CD4-positive, alpha-beta memory T cell (primary cell): Measurements from ENCODE around the gene FOXP3. TPM values are rescaled to one million over a fixed set of nuclear protein-coding genes. Genes with fewer than 3 reads are reported as not detected.

Experiments
- CTCF ChIA-PET: fragments of 350-600 bp; sonication (Branson Sonifier 250); formaldehyde crosslinking; loops from one replicate; lab custom pipeline; 2021; ENCODE audit warnings: inconsistent platforms; ENCODE audit not compliant: partially characterized antibody; lab: Charles Lee
- POLR2A ChIA-PET: fragments of 350-600 bp; sonication (Branson Sonifier 250); formaldehyde crosslinking; loops from one replicate; lab custom pipeline; 2021; ENCODE audit not compliant: partially characterized antibody; lab: Charles Lee
- DNase-seq, 5 donors: peaks; one replicate each; pipeline versions ENCODE4 v3.0.0 to v3.0.0-alpha.2; 2020 to 2022; ENCODE audit warnings: mixed read lengths in 1 of 5
- H3K27ac ChIP-seq: one replicate; pipeline ENCODE4 v1.7.0; 2013; ENCODE audit warnings: low read depth, low read length
- H3K27me3 ChIP-seq: 2 replicates; pipeline ENCODE4 v1.7.0; 2013; ENCODE audit warnings: mild to moderate bottlenecking, low read length, moderate library complexity; ENCODE audit not compliant: insufficient read depth
- H3K36me3 ChIP-seq: 2 replicates; pipeline ENCODE4 v1.7.0; 2013; ENCODE audit warnings: mild to moderate bottlenecking, low read length, moderate library complexity; ENCODE audit not compliant: insufficient read depth
- H3K4me1 ChIP-seq: 2 replicates; pipeline ENCODE4 v1.7.0; 2013; ENCODE audit warnings: mild to moderate bottlenecking, low read length, moderate library complexity; ENCODE audit not compliant: insufficient read depth
- H3K4me3 ChIP-seq, 2 donors: one replicate each; pipeline ENCODE4 v1.7.0; 2013; ENCODE audit warnings: low read length in 2 of 2, mild to moderate bottlenecking in 1 of 2
- H3K9me3 ChIP-seq, 2 donors: one replicate each; pipeline ENCODE4 v1.7.0; 2013; ENCODE audit warnings: low read length in 2 of 2, control low read depth in 1 of 2; ENCODE audit not compliant: control insufficient read depth in 1 of 2
- H3K27ac Mint-ChIP-seq, 7 donors: one replicate each; pipeline ENCODE4 v1.8.0; 2020 to 2021; ENCODE audit warnings: mixed read lengths in 7 of 7, mild to moderate bottlenecking in 6 of 7, inconsistent platforms in 3 of 7, moderate library complexity in 3 of 7
- H3K27me3 Mint-ChIP-seq, 2 donors: one replicate each; pipeline ENCODE4 v1.8.0; 2020 to 2021; ENCODE audit warnings: mixed read lengths in 2 of 2
- H3K36me3 Mint-ChIP-seq, 2 donors: one replicate each; pipeline ENCODE4 v1.8.0; 2020 to 2021; ENCODE audit warnings: mixed read lengths in 2 of 2, inconsistent platforms in 1 of 2, mild to moderate bottlenecking in 1 of 2
- H3K4me1 Mint-ChIP-seq, 4 donors: one replicate each; pipeline ENCODE4 v1.8.0; 2020 to 2021; ENCODE audit warnings: mixed read lengths in 4 of 4, mild to moderate bottlenecking in 1 of 4
- H3K4me3 Mint-ChIP-seq, 8 donors: one replicate each; pipeline ENCODE4 v1.8.0; 2020 to 2021; ENCODE audit warnings: mixed read lengths in 8 of 8, mild to moderate bottlenecking in 7 of 8, moderate library complexity in 6 of 8, inconsistent platforms in 3 of 8
- H3K9me3 Mint-ChIP-seq, 8 donors: one replicate each; pipeline ENCODE4 v1.8.0; 2020 to 2021; ENCODE audit warnings: mixed read lengths in 8 of 8, mild to moderate bottlenecking in 5 of 8, inconsistent platforms in 3 of 8, moderate library complexity in 1 of 8
- intact Hi-C: fragments of 100-400 bp; cut with micrococcal nuclease; formaldehyde crosslinking; loops from one replicate; pipeline ENCODE4 v1.15.1; 2023
- polyA plus RNA-seq, 2 donors: library from polyadenylated mRNA; unstranded; fragments of 300-500 nt; fragmentation: Illumina TruSeq; gene quantifications; one replicate each; pipeline ENCODE4 v1.2.3, GENCODE V29; 2021
- total RNA-seq, 2 experiments: library from RNA; stranded (reverse); gene quantifications; one replicate each; pipeline ENCODE4 v1.2.3, GENCODE V29; 2021

Gene FOXP3
- total and polyA plus RNA-seq, 4 experiments from 2014 or later = 1.00 to 4.3 (median 2.8) TPM

DNA sequence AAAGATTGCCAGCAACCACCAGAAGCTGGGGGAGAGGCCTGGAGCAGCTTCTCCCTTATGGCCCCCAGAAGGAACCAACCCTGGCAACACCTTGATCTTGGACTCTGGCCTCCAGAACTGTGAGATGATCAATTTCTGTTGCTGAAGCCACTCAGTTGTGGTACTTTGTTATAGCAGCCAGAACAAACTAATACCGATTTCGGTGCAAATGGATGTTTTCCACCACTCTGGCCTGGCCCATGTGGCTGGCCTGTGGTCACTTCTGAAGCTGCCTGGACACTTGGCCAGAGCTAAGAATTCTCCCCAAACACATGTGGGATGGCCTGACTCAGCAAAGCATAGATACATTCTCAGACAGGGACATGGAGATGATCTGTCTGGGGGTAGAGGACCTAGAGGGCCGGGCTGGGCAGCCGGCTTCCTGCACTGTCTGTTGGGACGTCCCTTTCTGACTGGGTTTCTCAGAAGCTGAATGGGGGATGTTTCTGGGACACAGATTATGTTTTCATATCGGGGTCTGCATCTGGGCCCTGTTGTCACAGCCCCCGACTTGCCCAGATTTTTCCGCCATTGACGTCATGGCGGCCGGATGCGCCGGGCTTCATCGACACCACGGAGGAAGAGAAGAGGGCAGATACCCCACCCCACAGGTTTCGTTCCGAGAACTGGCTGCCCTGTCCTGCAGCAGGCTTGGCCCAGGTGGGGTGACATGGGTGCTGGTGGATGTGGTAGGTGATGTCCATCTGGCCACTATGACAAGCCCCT lies 4.1 kb downstream of the FOXP3 start:
- ChIA-PET CTCF (no interaction called here), POLR2A (interaction anchor here (4.3 kb wide), 1 partner anchor 8 kb away, joined by 36 read pairs; the partner anchor contains the start of gene PPP1R3F)
- intact Hi-C loops = loop anchor here (10.0 kb wide), 1 partner anchor 186 kb away; the partner anchor contains the start of genes PRAF2 and WDR45
- Mint-ChIP-seq H3K27me3 (peaks cover 0 to 1% of the 10 kb centered on the region in 2 donors), H3K27ac (peak overlapping the region in 3 of 7 donors; percentile 48 to 84 (median 55)), H3K36me3 (no peaks in the 10 kb centered on the region), H3K4me1 (peaks cover 21 to 56% (median 35%) of the 10 kb centered on the region in 4 donors), H3K4me3 (peak overlapping the region in 2 of 8 donors; percentile 15 to 39), H3K9me3 (no peaks in the 10 kb centered on the region)
- no peak overlapping the region for H3K27ac ChIP-seq
- no peak for DNase-seq
- peaks cover 43% of the 10 kb centered on the region for H3K4me1 ChIP-seq
- H3K4me3 ChIP-seq = no peak overlapping the region
- no peaks in the 10 kb centered on the region for H3K9me3 ChIP-seq
- no peaks in the 10 kb centered on the region for H3K27me3 ChIP-seq
- H3K36me3 ChIP-seq = no peaks in the 10 kb centered on the region

DNA sequence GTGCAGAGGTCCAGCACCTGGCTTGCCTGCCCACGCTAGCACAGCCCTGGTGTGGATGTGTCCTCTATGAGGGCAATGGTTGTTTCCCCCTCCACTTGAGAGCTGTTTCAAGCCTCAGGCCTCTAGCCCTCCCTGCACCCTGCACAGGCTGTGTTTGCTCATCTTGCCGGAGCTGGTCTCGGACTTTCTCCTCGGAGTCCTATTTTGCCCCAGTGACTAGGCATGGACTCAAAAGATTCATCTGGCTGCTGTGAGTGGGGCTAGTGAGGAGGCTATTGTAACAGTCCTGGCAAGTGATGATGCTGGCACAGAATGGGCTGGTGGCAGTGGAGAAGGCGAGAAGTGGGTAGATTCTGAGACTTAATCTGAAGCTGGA lies 5.8 kb downstream of the FOXP3 start:
- H3K4me1 Mint-ChIP-seq = peaks cover 17 to 41% (median 27%) of the 10 kb centered on the region in 4 donors
- peak overlapping the region in 5 of 8 donors; percentile 3 to 69 (median 32) for H3K4me3 Mint-ChIP-seq
- POLR2A ChIA-PET = interaction anchor here (1.1 to 4.3 kb wide), 4 partner anchors 10 to 92 kb away, joined by 3 to 36 read pairs (median 10); partner anchors contain the start of gene PPP1R3F
- Histone ChIP-seq H3K27me3 (no peaks in the 10 kb centered on the region), H3K4me3 (no peak overlapping the region), H3K27ac (peak overlapping the region; percentile 38), H3K4me1 (peaks cover 43% of the 10 kb centered on the region), H3K9me3 (no peaks in the 10 kb centered on the region), H3K36me3 (no peaks in the 10 kb centered on the region)
- no peaks in the 10 kb centered on the region for H3K9me3 Mint-ChIP-seq
- no peak for DNase-seq
- intact Hi-C loops = no loop called here
- no peaks in the 10 kb centered on the region for H3K36me3 Mint-ChIP-seq
- CTCF ChIA-PET = interaction anchor here (0.9 kb wide), 1 partner anchor 66 kb away, joined by 3 read pairs; no protein-coding TSS in a partner anchor
- peak overlapping the region in 4 of 7 donors; percentile 8 to 79 (median 18) for H3K27ac Mint-ChIP-seq
- H3K27me3 Mint-ChIP-seq = no peaks in the 10 kb centered on the region

DNA sequence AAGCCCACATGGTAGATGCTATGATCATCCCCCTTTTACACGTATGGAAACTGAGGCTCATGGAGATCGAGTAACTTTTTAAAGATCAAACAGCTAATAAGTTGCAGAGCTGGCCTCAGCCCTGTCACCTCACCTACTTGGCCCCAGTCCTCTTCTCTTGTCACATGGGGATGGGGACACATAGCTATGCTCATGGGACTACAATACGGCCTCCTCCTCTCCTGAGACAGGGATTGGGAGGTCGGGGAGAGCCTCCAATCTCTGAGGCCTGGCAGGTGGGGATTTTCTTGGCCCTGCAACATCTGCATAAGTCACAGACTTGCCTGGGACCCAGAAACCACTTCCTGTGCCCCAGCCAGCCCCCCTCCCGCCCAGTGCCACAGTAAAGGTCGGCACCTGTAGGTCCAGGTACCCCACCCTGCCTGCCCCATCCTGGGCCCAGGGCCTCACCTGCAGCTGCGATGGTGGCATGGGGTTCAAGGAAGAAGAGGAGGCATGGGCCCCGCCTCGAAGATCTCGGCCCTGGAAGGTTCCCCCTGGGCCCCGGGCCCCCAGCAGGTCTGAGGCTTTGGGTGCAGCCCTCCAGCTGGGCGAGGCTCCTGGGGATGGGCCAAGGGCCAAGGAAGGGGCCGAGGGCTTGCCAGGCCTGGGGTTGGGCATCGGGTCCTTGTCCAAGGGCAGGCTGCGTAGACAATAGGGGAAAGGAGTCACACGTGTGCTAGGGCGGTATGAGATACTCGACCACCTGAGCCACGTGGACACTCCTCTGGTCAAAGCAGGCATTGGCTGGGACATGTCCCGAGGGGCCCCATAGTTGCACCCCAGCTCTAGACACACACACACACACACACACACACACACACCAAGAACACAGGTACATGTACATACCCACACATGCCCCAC lies 6.4 kb downstream of the FOXP3 start:
- H3K27me3 ChIP-seq = no peaks in the 10 kb centered on the region
- DNase-seq = peak in 2 of 5 donors; percentile 23 to 53
- H3K36me3 ChIP-seq = no peaks in the 10 kb centered on the region
- H3K9me3 ChIP-seq = no peaks in the 10 kb centered on the region
- CTCF ChIA-PET = interaction anchor here (0.9 to 1.0 kb wide), 3 partner anchors 10 to 66 kb away, joined by 3 read pairs; no protein-coding TSS in a partner anchor
- Mint-ChIP-seq H3K27me3 (no peaks in the 10 kb centered on the region), H3K27ac (peak overlapping the region; percentile 5 to 91 (median 75)), H3K4me3 (peak overlapping the region in 7 of 8 donors; percentile 13 to 71 (median 49)), H3K9me3 (no peaks in the 10 kb centered on the region), H3K4me1 (peaks cover 17 to 40% (median 26%) of the 10 kb centered on the region in 4 donors), H3K36me3 (no peaks in the 10 kb centered on the region)
- peak overlapping the region; percentile 38 for H3K27ac ChIP-seq
- POLR2A ChIA-PET = interaction anchor here (1.1 to 4.3 kb wide), 7 partner anchors 10 to 92 kb away, joined by 3 to 36 read pairs (median 5); partner anchors contain the start of genes CCDC22 and PPP1R3F
- H3K4me1 ChIP-seq = peaks cover 43% of the 10 kb centered on the region
- intact Hi-C loops = no loop called here
- H3K4me3 ChIP-seq = no peak overlapping the region

DNA sequence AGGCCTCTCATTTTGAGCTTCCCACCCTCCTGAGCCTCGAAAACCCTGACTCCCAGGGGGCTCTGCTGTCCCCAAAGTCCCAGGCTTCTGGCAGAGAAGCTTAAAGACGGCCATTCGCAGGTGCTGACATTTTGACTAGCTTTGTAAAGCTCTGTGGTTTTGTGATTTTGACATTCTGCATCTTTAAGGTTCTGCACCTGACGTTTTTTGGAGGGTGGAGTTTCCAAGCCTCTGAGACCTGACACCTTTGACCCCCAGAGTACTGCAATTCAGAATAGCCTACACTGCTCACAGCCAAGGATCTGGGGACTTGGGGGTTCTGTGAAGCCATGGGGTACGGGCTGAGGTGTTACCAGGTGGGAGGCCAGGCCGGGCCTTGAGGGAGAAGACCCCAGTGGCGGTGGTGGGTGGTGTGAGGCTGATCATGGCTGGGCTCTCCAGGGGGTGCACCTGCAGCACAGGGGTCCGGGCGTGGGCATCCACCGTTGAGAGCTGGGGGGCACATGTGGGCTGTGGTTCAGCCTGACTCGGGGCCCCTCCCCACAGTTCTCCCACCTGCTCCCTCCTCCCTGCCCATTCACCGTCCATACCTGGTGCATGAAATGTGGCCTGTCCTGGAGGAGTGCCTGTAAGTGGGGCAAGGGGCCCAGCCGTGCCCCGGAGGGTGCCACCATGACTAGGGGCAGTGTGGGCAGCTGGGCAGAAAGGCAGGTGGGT lies 7.3 kb downstream of the FOXP3 start:
- ChIA-PET POLR2A (interaction anchor here (0.6 to 4.3 kb wide), 8 partner anchors 9 to 66 kb away, joined by 3 to 36 read pairs (median 4); partner anchors contain the start of genes CCDC22 and PPP1R3F), CTCF (interaction anchor here (0.9 to 1.3 kb wide), 4 partner anchors 10 to 213 kb away, joined by 3 read pairs; no protein-coding TSS in a partner anchor)
- no peaks in the 10 kb centered on the region for H3K36me3 ChIP-seq
- peaks cover 17 to 33% (median 27%) of the 10 kb centered on the region in 4 donors for H3K4me1 Mint-ChIP-seq
- no peak overlapping the region for H3K4me3 ChIP-seq
- H3K27me3 ChIP-seq = no peaks in the 10 kb centered on the region
- H3K36me3 Mint-ChIP-seq = no peaks in the 10 kb centered on the region
- peaks cover 0 to 2% (median 0%) of the 10 kb centered on the region in 8 donors for H3K9me3 Mint-ChIP-seq
- peak overlapping the region in 6 of 7 donors; percentile 30 to 91 (median 78) for H3K27ac Mint-ChIP-seq
- no peak for DNase-seq
- intact Hi-C loops = no loop called here
- no peaks in the 10 kb centered on the region for H3K27me3 Mint-ChIP-seq
- no peaks in the 10 kb centered on the region for H3K9me3 ChIP-seq
- H3K4me3 Mint-ChIP-seq = peak overlapping the region in 4 of 8 donors; percentile 21 to 63 (median 49)
- H3K27ac ChIP-seq = peak overlapping the region; percentile 38
- H3K4me1 ChIP-seq = peaks cover 43% of the 10 kb centered on the region

DNA sequence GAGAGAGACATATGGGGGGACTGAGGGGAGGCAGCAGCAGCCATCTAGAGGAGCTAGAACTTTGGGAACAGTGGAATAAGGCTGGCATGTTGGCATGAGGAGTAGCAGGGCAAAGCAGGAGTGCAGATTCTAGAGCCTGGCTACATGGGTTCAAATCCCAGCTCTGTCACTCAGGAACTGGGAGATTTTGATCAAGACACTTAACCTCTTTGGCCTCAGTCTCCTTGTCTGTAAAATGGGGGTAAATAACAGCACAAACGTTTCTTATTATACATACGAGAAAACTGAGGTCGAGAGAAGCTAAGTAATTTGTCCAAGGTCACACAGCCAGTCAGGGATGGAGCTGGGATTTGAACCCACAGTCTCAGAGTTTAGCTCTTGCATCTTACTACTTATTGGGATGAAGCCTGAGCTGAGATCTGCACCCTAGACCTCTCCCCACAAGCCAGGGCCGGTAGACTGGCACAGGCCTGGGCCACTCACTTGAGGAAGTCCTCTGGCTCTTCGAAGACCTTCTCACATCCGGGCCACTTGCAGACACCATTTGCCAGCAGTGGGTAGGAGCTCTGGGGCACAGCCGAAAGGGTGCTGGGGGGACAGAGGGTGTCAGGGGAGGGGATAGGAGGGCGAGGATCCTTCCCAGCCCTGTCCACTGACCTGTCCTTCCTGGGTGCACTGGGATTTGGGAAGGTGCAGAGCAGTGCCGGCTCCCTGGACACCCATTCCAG lies 8.1 kb downstream of the FOXP3 start:
- POLR2A ChIA-PET = interaction anchor here (0.6 to 4.3 kb wide), 8 partner anchors 8 to 205 kb away, joined by 3 to 36 read pairs (median 4); partner anchors contain the start of gene PPP1R3F
- H3K27me3 ChIP-seq = no peaks in the 10 kb centered on the region
- no peaks in the 10 kb centered on the region for H3K9me3 ChIP-seq
- CTCF ChIA-PET = interaction anchor here (0.9 to 1.3 kb wide), 2 partner anchors 63 to 212 kb away, joined by 3 read pairs; no protein-coding TSS in a partner anchor
- H3K27me3 Mint-ChIP-seq = no peaks in the 10 kb centered on the region
- no peak overlapping the region for H3K4me3 Mint-ChIP-seq
- peak overlapping the region in 5 of 7 donors; percentile 6 to 76 (median 53) for H3K27ac Mint-ChIP-seq
- no peak overlapping the region for H3K27ac ChIP-seq
- intact Hi-C loops = no loop called here
- no peaks in the 10 kb centered on the region for H3K36me3 ChIP-seq
- no peaks in the 10 kb centered on the region for H3K36me3 Mint-ChIP-seq
- H3K4me1 ChIP-seq = peaks cover 43% of the 10 kb centered on the region
- H3K4me3 ChIP-seq = no peak overlapping the region
- peaks cover 0 to 2% (median 0%) of the 10 kb centered on the region in 8 donors for H3K9me3 Mint-ChIP-seq
- DNase-seq = no peak
- peaks cover 17 to 30% (median 27%) of the 10 kb centered on the region in 4 donors for H3K4me1 Mint-ChIP-seq

DNA sequence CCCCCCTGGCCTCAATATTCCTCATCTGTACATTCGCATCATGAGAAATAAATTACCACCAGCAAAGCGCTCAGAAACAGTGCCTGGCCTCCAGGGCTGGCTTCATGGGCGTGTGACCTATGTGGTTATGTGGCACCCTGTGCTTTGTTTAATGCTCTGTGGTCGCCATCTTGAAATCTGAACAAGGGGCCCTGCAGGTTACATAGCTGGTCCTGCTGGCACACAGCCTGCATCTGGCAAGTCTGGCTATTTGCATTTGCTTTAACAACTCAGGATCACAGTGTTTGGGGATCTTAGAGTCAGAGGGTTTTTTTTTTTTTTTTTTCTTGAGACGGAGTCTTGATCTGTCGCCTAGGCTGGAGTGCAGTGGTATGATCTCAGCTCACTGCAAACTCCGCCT lies 9.9 kb downstream of the FOXP3 start:
- Mint-ChIP-seq H3K27me3 (no peaks in the 10 kb centered on the region), H3K36me3 (peaks cover 0 to 5% of the 10 kb centered on the region in 2 donors), H3K4me1 (peaks cover 17 to 30% (median 28%) of the 10 kb centered on the region in 4 donors), H3K4me3 (no peak overlapping the region), H3K27ac (peak overlapping the region in 2 of 7 donors; percentile 29 to 32), H3K9me3 (peaks cover 0 to 2% (median 0%) of the 10 kb centered on the region in 8 donors)
- Histone ChIP-seq H3K27me3 (no peaks in the 10 kb centered on the region), H3K4me3 (no peak overlapping the region), H3K9me3 (no peaks in the 10 kb centered on the region), H3K4me1 (peaks cover 35% of the 10 kb centered on the region), H3K36me3 (no peaks in the 10 kb centered on the region), H3K27ac (no peak overlapping the region)
- CTCF ChIA-PET = no interaction called here
- no peak for DNase-seq
- POLR2A ChIA-PET = interaction anchor here (1.6 kb wide), 1 partner anchor 13 kb away, joined by 3 read pairs; no protein-coding TSS in a partner anchor
- intact Hi-C loops = no loop called here
